Activated CD4-positive, alpha-beta T cell treated with anti-CD3 and anti-CD28 coated beads for 1 hour (primary cell): ENCODE data around the gene PCNX2.

ENCODE experiments used
- DNase-seq: peaks from one replicate; pipeline ENCODE4 v3.0.0-alpha.2; 2020

The PCNX2 gene

DNA sequence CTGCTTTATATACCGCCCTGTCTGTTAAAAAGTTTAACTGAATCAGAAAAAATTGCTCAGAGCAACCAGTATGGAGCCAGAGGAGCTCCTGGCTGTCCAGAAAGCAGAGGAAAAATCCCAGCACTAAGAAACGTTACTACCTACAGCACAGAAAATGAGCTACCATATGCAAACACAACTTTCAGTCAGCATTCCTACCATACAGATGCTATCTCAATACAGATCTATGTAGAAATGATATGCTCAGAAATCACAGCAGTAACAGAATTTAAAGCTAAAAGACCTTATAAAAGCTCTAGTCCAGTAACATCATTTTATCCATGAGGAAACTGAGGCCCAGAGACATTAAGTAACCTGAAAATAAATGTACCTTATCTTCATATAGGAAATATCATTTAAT lies 38.7 kb downstream of the PCNX2 start:
- DNase-seq = no peak

DNA sequence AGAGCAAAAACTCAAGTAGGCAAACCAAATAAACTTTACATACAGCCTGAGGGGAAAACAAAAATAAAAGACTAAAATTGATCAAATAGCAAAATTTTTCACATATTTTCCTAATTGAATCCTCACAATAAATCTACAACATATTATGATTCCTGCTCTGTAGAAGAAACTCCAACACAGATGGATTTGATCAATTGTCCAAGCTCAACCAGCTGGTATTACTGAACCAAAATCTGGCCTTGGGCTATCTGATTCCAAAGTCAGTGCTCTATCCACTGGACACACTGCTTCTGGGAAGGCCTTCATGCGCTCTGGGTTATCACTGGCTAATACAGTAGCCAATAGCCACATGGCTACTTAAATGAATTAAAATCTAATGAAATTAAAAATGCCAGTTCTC lies 39.3 kb downstream of the PCNX2 start:
- DNase-seq = no peak

DNA sequence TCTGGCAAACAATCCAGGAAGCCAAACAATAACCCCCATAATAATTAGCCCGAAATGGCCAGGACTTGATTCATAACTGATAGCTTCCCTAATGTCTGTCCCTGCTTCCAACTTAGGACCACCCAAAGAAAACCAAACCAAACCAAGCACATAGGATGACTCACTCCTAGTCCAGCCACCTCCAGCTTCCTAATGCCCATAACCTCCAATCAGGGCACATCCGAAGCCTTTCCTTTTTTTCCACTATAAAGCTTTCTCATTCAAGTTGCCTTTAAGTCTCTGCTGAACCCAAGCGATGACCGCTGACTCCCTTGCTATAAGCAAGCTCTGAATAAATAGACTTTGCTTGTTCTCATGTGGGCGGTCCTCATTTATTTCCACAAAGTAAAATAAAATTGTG lies 40.4 kb downstream of the PCNX2 start:
- DNase-seq = no peak

DNA sequence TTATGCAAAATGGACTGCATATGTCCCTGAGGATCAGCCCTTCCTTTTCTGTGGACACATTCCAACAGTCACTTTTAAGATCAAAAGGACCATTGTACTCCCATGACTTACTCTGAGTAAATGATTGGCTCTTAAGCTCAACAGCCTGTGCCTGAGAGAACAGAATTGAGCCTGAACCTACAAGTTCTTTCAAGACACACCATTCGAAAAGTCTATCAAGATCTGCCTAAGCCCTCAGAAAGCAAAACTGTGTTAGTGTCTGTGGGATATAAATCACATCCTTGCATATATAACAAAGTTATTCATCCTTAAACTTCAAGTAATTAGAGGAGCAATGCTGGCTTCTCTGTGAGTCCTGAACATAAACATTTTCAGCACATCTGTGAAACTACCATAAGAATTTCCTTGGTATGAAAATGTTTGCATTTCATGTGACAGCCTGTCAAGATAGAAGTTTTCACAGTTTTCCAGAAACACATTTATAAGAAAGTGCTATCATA lies 41.6 kb downstream of the PCNX2 start:
- no peak for DNase-seq

DNA sequence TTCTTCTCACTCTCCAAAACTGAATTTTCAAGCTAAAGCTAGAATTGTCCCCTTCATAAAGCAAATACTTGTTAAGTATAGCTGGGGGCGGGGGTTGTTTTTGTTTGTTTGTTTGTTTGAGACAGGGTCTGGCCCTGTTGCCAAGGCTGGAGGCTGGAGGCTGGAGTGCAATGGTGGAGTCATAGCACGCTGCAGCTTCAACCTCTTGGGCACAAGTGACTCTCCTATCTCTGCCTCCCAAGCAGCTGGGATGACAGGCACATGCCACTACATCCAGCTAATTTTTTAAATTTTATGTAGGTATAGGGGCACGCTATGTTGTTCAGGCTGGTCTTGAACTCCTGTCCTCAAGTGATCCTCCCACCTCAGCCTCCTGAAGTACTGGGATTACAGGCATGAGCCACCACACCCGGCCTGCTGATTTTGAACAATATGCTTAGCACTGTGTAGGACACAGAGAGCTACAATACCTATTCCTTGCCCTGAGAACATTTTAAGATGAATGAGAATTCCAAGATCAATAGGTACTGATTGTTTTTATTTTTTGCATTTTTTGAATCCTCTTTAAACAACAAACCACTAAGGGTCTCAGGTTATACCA lies 42.2 kb downstream of the PCNX2 start:
- DNase-seq = no peak

DNA sequence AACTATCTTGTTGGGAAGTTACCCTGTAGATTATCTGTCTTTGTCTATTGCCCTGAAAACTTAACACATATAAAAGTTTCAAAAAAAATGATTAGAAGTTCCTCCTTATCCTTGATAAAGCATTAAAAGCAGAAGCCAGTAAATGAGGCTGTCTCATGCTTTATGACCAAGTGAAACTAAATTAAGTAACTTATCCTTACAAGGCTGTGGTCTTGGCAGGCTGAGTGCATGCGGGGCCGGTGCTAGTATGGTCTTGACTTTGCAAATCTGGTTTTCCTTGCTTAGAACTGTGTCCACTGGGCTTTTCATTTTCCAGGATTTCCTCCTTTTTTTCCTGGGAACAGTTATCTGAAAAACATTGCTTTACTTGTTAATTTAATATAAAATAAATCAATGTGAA lies 43.1 kb downstream of the PCNX2 start:
- no peak for DNase-seq

DNA sequence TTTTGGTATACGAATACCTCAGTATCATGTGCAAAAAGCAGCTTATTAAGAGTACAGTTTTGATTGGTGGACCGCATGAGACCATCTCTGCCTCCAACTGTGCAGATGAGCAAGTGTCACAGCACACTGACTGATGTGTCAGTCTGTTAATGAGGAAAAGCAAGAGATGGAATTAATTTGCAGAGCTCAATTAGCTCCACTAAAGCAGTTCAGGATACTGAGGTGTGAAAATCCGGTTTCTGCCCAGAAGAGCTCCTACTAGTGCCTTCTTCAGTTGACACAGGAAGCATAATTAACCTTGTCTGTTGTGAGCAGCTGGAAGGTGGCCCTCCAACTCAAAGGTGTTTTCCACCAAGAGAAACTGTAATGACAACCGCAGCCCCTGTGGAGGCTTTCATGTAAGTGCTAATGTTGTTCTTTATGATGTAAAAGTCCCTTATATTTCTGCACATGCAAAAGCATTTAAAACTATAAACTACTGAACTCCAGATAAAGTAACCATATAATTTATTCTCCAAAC lies 44.3 kb downstream of the PCNX2 start:
- no peak for DNase-seq

DNA sequence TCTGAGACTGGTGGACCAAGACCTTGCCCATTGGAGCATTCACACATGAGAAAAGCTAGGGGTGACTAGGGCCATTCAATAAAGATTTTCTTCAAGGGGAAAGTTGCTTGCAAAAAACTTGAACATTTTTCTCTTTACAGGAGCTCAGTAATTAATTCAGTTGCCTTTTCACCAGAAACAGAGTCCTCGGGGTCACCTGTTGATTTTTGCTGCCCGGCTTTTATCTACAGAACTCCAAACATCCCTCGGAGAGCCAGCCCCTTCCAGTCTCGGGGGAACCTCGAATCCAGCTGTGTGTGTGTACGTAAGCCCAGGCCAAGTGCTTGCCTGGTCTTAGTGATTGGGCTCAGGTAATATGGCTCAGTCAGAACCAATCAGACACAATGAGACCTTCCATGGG lies 47.5 kb downstream of the PCNX2 start:
- no peak for DNase-seq

DNA sequence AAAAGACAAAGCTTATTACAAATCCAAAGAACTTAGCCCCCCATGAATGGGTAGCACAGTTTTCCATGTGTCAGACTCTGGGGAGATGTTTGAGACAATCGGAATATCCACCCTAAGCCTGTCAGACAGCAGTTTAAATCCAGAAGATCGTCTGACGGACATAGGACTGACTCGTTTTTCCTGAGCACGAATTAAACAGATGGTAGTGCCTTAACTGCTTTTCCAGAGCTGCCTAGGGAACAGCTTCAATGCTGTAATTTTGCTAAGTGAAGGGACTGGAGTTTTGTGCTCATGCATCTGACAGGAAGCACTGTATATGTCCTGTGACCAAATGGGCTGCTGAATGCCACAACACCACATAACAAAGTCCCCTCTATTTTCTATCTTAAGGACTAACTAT lies 48.6 kb downstream of the PCNX2 start:
- no peak for DNase-seq

DNA sequence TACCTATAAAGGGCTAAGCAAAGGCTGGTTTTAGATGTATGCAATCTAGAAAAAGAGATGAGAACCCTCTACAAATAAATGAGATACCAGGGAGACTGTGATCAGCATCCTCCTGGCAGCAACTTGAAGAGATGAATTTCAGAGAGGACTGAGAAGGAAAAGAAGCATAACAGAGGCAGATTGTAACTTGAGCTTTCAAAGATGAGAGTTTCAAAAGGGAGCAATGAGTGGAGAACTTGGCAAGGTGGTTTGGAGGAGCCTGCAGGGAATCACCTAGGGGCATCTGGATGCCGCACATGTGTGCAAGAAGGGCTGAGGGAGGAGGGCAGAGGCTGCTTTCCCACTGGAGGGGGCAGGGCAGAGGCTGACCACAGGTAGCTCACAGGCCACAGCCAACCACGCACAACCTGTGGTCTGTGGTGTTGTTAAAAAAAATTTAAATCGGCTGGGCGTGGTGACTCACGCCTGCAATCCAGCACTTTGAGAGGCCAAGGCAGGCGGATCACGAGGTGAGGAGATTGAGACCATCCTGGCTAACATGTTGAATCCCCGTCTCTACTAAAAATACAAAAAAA lies 50.2 kb downstream of the PCNX2 start:
- no peak for DNase-seq

DNA sequence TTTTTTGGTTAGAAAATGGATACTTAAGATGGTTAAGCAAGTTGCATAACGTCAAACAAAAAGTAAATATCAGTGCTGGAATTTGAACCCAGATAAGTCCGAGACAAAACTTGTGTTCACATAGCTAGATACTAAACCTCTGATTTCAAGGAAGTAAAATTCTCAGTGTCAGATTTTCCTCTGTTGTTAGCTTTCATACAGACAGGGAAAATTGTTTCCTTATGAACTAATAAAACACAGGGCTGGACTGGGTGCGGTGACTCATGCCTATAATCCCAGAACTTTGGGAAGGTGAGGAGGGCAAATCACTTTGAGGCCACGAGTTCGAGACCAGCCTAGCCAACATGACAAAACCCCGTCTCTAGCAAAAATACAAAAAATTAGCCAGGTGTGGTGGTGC lies 51.3 kb downstream of the PCNX2 start:
- no peak for DNase-seq

DNA sequence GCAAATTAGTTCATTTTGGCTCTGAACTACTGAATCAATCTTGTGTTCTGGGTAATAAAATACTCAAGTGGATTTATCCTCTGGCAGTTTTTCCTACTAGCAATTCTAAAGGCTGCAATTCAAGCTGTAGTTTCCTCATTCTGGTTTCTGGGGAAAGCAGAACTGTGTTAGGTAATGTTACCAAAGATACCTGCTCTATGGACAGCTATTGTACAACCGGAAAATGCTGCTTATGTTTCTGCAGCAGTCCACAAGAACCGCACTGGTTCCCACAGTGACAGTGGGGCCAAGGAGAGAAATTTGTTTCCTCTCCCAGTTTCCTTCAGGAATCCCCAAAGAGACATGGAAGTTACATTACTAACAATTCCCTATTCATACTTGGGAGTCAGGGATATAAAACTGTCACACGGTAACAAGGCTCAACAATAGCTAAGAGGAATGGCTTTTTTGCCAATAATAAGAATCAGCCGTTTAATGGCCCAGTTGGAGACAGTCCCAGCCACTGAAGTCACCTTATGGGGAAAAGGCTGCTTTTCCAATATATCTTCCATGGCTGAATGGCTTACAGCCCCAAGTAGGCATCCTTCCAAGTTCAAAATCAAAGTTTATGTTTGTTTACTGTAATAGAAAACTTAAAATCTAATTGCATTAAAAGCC lies 52.6 kb downstream of the PCNX2 start:
- DNase-seq = no peak

DNA sequence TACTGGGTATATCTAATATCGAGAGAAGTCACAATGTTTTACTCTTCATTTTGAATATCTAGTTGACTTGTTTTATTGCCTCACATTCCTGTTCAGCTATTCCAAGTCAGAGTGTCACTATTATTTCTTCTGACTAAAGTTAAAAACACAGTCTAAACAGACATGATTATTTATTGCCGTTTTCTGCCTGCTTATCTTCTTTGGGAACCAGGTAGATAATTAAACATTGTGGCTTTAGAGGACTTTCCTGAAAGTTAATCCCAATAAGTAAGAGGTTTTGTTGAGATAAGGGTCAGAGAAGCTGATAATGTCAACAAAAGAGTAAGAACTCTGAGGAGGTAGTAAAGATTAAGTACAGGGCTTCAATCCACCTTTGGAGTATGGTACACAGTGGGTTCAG lies 53.8 kb downstream of the PCNX2 start:
- DNase-seq = no peak

DNA sequence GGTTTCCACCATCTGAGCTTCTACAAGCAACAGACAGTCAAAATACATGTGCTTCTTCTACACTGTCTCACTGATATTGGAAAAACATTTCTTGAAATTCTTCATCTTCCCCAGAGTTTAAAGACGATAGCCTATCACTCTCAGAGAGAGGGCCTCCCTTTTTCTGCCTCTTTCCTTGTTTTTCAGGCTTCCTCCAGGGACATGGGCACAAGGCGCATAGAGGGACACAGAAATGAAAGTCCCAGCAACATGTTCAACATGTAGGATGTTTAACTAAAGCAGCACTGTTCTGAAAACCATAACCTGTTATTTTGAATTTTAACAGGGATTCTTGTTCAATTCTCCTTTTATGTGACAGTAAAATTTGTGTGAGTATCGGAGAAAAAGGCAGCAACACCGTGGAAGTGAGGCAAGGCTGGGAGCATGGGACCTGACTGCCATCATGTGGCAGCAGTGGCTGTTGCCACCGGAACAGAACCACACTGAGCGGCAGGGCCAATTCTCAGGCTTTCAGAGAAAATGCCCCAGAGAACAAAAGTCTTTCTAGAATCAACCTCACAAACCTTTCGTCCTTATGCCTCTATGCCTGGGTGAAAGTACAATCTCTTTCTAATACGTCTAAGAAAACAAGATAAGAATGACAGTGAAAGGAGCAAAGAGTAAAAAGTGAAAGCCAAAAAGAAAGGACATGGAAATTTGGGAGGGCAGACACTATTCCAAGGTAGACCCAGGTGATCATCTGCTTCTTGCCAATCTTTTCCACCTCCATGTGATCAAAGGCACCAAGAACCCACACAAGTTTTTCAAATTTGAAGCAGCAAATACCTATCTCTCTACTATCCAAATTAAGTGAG lies 54.5 kb downstream of the PCNX2 start:
- DNase-seq = no peak

DNA sequence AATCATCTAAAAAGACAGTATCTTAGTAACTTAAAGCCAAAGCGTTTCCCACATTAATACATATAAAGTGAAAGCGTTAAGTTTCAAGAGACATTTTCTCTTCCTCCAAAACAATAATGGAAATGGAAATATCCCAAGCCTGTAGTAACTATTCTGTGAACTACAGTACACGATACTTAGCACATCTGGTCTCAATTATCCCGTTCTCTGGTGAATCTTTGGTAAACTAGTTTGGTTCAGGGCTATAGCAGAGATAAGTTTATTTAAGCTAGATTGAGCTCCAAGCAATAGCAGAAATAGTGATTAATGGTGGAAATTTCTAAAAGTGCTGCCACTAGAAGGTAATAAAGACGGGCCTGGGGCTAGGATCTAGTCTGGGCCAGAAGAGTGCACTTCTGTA lies 55.2 kb downstream of the PCNX2 start:
- no peak for DNase-seq

DNA sequence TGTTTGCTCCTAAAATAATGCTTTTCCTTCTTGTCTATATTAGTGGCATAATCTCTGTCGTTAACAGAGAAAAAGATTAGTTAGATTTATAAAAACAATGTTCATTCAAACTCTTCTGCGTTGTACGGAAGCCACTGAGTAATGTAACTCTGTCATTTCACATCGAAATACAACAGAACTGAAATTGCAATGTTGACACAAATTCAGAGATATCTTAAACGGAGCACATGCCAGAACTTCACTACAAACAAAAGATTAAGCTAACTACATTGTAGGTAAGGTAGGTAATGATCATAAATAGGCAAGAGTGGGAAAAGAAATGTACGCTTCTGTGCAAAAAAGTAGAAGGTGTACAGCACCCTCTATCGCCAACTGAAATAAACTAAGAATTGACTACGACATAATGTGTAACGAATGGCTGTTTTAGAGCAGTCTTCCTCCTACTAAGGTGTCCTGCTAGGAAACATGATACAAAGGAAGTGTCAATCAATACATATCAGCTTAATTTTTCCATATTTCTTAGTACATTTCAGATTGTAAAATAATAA lies 56.6 kb downstream of the PCNX2 start:
- DNase-seq = no peak

DNA sequence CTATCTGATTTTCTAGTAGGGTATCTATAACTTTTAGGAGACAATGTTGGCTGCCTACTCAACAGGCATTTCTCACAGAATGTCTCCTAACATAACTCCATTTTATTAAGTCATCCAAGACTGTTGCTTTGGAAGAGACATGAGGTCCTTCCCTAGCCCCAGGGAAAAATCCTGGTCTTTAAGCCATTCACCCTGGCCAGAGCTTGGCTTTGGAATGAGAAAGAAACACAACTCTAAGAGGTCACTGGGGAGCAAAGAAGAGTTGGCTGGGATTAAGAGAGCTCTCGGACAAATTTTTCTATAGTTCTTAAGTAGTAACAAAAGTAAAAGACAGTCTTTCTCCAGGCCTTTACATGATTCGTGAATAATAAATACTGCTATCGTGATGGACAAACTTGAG lies 57.9 kb downstream of the PCNX2 start:
- DNase-seq = no peak

DNA sequence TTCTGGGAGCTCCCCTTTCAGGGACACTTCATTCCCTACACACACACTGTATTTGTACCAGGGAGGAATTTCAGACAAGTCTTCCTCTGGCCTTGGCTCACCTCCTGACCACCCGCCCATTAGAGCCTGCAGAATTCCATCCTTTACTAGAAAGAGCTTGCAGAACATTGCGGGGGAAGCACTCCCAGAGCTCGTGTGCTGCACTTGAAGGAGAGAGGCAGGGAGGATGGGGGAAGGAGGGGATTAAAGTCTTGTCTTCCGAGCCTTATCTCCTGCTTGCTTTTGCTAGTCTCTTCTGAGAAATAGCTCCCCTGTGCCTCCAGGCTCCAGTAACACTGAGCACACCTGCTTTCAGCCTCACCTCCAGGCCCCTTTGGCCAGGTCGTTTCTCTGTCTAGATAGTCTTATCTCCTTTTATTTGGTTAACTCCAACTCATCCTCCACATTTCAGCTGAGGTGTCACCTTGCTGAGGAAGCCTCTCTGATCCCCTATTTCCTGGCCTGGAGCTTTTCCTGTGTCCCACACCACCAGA lies 62.0 kb downstream of the PCNX2 start:
- DNase-seq = no peak

DNA sequence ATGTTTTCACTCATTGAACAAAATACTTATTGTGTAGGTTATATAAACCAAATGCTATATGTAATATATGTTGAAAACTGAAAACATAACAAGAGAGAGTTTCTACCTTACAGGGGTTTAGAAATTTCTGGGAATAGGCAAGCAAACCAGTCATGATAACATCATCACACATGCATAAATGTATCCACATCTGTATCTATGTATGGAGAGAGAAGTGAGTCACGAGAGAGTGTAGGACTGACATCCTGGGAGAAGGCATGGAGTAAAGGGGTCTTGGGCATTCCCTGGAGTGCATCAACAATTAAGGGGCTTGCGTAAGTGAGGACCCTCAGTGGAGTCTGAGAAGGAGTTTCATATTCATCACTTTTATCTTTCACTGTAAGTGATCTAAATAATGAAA lies 65.5 kb downstream of the PCNX2 start:
- no peak for DNase-seq

DNA sequence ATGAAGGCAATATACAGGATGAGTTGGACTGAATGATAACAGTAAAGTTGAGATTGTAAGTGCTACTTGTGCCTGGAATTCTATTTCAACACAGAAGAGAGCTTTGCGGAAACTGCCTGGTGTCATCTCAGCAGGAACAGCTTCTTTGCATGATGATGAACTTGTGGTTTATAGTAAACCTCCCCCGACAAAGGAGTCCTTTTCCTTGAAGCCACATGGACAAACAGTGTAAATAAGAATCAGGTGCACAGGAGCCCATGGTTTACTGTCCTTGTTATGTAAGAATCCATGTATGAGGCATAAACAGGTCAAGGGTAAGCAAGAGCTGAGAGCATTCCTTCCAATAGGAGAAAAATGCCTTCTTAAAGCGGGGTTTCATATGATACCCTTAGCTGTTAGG lies 66.2 kb downstream of the PCNX2 start:
- DNase-seq = no peak

DNA sequence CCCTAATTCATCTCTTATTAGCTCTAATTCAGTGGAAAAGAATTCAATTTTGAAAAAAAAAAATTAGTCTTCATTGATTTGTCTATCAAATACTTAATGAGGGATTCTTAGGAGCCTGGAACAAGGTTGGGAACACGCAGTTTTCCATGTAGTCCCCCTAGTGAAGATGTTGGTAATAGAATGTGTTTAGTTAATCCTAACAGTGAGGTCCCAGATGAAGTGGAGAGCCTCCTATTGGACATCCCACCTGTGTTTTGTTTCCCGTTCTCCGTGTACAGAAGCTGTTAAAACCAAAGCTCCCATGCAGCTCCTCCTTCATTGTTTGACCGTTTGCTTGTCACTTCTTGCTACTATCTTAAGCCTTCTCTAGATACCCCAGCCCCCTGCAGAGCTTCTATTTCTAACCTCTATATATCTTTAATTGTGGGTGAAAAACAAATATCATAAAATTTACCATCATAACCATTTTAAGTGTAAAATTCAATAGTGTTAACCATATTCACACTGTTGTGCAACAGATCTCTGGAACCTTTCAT lies 67.5 kb downstream of the PCNX2 start:
- no peak for DNase-seq

DNA sequence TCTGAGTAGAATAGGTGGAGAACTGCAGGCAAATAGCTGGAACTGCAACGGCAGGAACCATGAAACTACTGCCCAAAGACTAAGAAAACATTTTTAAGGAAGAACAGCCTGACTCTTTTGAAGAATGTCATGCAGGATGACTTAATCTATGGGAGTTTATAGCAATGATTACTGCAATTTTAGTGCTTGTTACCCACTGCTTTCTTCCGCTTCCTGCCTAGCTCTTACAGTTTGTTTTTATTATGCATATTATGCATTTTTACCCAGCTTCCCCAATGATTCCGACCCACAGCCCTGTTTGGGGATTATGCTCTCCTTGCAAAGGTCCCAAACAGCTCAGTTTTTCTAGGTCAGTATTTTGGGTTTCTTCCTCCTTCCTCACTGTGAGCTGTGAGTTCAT lies 71.2 kb downstream of the PCNX2 start:
- DNase-seq = no peak

DNA sequence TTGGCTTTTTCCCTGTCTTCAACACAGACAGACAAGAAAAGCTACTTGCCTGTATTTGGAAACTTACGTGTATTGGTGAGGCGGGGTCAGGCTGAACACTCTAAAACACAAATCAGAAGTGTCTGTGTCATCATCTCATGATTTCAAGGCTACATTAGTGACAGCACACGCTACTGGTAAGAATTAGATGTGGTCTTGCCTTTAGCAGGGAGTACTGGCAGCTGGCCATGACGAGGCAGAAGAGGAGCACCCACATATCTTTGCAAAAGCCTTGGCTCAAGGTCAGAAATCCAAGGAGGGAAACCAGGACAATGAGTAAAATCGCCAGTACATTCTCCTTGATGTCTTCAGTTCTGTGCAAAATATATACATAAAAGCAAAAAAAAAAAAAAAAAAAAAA lies 77.7 kb downstream of the PCNX2 start:
- no peak for DNase-seq
